NCI-H82 treated with DMSO at 0.1 percent for 48 hours (cell line): ENCODE data around the gene SNRPE.
"Not testable (repeated sequence)": the region's sequence is repeated elsewhere in the genome, so short reads cannot be mapped to it uniquely, and the experiment has no call there.

Experiments
- DNase-seq: peaks from one replicate; lab custom pipeline; 2025; ENCODE audit not compliant: unreplicated experiment; lab: John Stamatoyannopoulos, UW

The SNRPE gene

DNA sequence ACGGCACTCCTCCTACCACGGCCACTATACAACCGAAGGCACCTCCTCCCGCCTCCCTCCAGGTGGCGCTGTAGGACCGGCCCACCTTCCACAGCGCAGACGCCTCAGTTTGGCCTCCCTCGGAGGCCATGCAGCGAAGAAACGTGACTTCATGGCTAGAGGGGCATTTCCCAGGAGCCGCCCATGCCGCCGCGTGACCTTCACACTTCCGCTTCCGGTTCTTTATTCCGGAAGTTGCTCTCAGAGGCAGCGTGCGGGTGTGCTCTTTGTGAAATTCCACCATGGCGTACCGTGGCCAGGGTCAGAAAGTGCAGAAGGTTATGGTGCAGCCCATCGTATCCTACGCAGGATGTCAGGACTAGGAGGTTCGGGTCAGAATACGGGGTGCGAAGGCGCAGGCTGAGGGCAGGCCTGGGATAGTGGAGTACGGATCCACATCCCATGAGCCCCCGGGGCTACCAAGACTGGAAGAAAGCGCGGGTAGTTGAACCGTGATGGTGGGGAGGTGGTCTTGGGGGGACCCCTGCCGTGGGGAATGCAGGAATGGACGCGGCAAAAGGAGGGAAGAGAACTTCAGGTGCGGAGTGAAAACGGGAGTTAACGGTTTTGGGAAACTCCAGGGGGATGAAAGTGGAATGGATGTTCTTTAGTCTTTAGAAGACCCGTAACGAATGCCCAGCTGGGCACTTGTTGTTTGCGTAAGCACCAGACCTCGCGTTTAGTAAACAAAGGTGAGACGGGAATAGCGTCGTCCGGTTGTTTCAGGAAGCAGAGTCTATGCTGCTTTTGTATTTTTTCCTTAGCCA is at the start of gene SNRPE:
SNRPE (plus strand) TSS at position 221 of the 806 bp plus-strand sequence; CDS start at position 282, 61 bp downstream.
- peak; percentile 98 for DNase-seq

DNA sequence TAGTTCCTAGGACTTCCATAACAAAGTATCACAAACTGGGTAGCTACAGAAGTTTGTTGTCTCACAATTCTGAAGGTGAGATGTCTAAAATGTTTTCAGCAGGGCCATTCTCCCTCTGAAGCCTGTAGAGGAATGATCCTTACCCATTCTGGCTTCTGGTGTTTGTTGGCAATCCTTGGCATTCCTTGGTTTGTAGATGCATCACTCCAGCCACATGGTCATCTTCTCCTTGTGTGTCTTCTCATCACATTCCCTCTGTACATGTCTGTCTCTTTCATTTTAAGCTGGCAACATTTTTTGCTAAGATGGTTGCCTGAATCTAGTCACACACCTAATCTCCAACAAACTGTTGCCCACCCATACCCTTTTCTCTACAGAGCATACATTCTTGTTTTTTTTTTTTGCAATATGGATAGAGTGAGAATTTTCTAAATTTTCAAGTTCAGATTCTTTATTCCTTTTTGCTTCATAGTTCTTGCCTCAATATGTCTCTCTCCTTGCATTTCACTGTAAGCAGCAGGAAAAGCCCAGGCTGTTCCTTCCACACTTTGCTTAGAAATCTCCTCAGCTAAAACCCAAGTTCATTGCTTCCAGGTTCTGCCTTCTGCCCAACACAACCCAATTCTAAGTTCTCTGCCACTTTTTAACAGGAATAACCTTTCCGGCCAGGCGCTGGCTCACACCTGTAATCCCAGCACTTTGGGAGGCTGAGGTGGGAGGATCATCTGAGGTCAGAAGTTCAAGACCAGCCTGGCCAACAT is 47.6 kb upstream of the SNRPE start:
- DNase-seq = no peak

DNA sequence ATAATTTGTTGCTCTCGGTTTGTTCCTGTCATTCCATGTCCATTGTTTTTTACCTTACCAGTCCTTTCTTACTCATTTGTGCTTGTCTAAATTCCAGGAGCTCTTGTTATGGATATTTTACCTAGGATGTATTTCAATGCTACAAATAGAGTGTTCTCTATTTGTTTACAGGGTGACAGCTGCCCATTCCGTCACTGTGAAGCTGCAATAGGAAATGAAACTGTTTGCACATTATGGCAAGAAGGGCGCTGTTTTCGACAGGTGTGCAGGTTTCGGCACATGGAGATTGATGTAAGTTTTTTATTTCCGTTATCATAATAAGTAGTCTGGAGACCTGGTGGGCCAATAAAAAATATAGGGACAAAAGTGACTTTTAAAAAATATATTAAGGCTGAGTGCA is 43.0 kb upstream of the SNRPE start:
- no peak for DNase-seq

DNA sequence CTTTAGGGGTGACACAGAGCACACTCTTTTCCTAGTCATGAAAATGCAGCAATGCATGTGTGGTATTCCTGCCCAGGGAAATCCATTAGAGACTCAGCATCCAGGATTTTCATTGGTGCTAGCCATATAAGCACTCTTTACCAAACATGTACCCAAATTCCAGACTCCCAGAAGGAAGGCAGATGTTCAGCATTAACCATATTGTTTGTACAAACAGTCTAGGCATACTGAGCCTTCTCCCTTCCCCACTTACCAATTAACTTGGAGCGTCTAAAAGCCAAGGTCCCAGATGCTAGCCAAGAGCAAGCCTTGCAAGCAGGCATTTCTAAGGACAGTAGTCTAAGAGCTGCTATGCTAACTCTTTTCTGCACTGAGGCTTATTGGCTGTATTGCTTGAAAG is 38.1 kb upstream of the SNRPE start:
- DNase-seq = no peak

DNA sequence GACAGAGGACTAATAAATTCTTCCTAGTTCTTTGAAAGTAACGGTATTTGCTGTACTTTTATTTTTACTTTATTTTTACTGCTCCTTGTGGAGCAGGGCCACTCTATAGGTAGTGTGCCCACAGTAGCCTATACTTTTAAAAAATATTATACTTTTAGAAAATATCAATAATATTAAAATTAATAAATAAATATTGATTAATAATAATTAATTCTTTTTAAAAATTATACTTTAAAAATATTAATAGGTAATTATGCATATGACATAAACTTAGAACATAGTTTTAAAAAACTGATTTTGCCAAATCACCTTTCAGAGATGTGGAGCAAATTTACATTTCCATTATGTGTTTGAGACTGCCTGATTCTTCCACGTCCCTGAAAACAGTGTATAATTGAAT is 35.2 kb upstream of the SNRPE start:
- no peak for DNase-seq

DNA sequence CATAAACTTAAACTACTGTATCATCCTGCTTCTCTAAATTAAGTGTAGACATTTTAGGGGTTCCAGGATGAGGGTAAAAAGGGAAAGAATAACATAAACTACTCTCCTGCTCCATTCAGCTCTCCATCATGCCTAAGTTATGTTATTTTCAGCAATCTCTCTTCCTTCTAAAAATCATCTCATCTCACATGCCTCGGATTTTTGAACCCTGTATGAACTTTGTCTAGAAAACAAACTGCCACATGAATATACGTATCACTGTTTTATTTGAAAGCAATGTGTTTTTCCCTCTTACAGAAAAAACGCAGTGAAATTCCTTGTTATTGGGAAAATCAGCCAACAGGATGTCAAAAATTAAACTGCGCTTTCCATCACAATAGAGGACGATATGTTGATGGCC is 33.4 kb upstream of the SNRPE start:
- no peak for DNase-seq

DNA sequence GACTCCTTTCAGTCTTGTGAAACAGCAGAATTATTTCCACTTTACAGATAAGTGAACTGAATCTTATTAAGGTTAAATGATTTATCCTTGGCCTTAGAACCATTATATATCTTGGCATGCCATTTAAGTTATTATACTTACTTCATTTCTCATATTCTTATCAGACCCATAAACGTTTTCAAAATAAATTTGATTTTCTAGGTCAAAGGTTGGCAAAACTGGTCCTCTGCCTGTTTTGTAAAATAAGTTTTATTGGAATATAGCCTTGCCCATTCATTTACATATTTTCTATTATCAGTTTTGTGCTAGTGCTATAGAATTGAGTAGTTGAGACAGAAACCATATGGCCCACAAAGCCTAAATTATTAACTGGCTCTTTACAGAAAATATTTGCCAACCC is 32.9 kb upstream of the SNRPE start:
- DNase-seq = no peak

DNA sequence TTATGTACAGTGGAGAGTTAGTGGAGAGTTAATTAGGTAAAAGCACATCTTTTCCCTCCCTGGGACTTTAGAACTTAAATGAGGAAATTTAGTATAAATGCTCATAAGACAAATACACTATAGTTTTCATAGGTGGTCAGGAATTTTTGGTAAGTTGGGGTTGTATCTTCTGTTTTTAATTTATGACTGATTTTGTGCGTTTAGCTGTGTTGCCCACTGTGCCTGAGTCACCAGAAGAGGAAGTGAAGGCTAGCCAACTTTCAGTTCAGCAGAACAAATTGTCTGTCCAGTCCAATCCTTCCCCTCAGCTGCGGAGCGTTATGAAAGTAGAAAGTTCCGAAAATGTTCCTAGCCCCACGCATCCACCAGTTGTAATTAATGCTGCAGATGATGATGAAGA is 32.2 kb upstream of the SNRPE start:
- not testable (repeated sequence) for DNase-seq

DNA sequence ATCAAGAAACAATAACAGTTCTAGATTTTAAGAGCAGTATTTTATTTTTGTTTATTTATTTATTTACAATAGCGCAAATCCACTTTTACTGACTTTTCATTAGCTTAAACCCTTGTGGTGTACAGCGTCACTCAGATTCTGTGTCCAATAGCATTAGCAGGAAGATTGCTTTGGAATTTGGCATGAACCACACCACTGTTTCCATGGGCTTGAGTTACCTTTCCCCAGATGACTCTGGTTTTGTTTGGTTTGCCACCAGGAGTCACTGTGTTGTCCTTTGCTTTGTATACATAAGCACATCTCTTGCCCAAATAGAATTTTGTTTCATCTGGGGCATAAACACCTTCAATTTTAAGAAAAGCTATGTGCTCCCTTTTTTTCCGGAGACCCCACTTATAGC is 25.9 kb upstream of the SNRPE start:
- DNase-seq = no peak

DNA sequence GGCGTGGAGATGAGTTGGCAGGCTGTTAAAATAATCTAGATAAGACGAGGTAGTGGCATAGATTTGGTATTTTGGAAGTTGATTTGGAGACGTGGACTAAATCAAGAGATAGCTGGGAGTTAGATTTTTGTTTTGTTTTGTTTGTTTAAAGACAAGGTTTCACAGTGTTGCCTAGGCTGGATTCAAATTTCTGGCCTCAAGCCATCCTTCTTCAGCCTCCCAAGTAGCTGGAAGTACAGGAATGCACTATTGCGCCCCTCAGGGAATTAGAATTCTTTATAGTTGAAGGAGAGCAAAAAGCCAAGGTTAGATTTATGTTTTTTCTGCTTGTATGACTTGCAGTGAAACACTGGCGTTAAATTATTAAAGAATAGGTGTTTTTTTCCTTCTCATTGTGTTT is 22.3 kb upstream of the SNRPE start:
- no peak for DNase-seq

DNA sequence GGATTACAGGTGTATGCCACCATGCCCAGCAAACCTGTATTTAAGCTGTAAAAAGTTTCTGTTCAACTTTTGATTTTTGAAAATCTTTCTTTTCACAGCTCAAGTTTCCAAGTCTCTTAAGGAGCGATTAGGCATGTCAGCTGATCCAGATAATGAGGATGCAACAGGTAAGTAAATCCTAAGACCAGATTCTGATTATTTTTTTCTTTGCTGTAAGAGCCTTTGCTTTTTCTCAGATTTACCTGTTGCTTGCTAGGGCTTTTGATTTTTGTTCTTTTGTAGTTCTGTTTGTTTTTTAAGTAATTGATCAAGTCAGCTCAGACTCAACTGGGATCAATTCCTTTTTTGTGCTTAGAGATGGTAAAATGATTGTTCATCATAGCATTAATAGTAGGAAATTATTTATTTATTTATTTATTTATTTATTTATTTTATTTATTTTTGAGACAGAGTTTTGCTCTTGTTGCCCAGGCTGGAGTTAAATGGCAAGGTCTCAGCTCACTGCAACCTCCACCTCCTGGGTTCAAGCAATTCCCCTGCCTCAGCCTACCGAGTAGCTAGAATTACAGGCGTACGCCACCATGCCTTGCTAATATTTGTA is 21.1 kb upstream of the SNRPE start:
- DNase-seq = no peak

DNA sequence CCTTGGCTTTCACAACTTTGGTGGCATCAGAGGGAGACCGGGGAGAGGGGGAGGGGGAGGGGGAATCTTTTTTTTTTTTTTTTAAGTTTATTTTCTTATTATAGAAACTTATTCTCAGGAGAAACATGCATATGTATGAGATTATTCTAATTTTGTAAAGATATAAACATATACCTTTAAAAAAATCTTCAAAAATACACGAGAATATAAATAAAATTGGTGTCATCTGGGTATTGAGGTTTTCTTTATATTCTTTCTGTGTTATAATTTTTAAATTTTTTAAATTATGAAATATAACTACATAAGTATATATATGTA is 18.9 kb upstream of the SNRPE start:
- DNase-seq = no peak

DNA sequence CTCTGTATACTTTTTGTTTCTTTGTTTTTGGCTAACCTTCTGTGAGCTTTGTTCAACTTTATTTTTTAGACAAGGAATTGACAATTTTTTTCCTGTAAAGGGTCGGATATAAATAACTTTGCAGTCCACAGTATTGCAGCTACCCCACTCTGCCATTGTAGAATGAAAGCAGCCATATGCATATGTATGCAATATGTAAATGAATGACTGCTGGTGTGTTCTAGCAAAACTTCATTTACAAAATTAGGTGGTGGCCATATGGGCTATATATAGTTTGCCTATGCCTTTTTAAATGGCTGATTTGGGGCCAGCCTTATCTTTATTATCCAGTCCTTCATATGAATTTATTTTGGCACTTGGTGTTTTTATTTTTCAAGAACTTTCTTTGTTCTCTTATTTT is 18.0 kb upstream of the SNRPE start:
- DNase-seq = no peak

DNA sequence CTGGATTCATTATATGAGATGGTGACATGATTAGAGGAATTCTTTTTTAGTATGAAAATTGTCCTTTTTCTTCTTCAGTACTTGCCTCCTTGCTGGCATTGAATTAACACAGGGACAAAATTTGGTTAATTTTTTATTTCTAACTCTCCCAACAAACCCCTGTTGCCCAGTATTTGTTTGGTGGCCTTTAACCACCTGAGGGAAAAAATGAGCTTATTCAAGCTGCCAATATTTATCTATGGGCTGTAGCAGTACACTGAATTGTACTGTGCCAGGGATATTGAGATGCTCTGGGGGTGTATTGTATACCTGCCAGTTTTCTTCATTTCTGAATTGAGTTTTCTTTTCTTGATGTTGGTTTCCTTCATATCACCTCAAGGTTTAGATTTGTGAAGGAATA is 8.3 kb upstream of the SNRPE start:
- not testable (repeated sequence) for DNase-seq

DNA sequence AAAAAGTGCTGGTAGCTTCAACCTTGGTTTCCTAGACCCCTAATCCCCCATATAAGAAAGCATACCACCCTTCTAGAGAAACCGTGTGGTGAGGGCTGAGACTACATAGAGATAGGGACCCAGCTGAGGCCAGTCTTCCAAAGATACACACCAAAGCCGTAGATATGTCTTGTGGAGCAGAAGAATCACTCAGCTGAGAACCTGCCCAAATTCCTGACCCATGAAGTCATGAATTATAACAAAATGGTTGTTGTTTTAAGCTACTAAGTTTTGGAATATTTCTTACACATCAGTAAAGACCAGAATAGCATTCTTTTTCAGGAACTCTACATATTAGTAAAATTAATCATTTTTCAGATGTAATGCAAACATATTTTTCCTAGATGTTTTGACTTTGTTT is 3.3 kb upstream of the SNRPE start:
- no peak for DNase-seq

DNA sequence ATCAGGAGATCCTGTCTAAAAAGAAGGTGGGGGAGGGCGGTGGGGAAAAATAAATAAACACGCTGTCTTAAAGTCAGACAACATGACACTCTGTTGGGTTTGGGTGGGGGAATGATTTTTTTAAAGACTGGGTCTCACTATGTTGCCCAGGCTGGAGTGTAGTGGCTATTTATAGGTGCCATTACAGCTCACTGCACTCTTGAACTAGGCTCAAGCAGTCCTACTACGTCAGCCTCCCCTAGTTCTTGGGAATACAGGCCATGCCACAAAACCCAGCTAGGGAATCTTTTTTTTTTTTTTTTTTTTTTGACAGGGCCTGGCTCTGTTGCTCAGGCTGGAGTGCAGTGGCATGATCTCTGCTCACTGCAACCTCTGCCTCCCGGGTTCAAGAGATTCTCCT is 2.4 kb upstream of the SNRPE start:
- no peak for DNase-seq

DNA sequence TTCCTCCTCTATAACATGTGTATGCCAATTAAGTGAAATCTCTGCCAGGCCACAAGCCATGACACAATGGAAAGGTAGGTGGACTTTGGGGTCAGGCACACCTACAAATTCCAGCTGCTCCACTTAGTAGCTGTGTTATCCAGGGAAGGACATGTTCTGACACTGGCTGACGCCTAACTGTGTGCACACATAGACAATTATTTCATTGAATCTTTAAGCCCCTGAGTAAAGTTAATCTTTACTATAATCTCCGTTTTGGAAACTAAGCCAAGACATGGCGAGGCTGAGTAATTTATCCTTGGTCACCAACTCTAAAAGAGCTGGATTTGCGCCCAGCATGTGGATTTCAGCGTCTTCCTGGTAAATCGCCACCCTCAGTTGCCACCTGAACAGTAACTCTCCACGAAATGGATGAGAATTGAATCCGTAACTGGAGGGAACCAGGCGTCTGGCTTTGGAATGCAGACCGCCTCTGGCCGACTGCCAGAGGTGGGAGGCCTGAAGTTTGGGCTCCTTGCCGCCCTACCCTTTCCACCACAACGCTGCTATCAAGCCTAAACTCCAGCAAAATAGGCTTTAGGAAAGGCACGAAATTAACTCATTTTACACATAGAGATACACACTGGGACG is 888 bp upstream of the SNRPE start:
- peak; percentile 40 for DNase-seq

DNA sequence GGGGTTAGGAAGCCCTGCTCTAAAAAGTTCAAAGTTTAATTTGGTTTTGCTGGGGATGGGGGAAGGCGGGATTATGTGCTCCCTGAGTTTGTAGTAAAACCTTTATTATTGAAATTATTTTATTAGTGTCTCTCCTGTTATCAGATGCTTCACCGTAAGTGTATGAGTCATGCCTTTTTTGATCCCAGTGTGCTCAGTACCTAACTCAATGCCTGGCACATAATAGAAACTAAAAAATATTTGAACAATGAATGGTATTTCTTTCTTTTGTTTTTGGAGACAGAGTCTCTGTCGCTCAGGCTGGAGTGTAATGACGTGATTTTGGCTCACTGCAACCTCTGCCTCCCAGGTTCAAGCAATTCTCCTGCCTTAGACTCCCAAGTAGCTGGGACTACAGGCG is 6.4 kb downstream of the SNRPE start:
- no peak for DNase-seq

DNA sequence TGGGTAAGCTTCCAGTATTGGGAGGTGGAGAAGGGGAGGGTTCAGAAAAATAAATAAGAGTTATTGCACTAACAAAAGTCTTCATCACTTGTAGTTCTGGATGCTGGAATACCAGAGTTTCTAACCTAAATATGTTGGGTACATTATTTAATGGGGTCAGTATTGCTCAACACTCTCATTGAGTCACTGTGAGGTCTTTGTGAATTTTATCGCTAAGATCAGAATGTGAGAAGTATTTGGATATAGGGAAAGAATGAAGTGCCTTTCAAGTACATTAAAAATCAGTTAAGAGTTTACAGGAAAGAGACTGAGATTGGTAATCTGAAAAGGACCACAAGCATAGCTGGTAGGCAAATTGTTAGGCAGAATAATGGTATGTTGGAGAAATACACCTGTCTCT is 8.8 kb downstream of the SNRPE start:
- DNase-seq = no peak

DNA sequence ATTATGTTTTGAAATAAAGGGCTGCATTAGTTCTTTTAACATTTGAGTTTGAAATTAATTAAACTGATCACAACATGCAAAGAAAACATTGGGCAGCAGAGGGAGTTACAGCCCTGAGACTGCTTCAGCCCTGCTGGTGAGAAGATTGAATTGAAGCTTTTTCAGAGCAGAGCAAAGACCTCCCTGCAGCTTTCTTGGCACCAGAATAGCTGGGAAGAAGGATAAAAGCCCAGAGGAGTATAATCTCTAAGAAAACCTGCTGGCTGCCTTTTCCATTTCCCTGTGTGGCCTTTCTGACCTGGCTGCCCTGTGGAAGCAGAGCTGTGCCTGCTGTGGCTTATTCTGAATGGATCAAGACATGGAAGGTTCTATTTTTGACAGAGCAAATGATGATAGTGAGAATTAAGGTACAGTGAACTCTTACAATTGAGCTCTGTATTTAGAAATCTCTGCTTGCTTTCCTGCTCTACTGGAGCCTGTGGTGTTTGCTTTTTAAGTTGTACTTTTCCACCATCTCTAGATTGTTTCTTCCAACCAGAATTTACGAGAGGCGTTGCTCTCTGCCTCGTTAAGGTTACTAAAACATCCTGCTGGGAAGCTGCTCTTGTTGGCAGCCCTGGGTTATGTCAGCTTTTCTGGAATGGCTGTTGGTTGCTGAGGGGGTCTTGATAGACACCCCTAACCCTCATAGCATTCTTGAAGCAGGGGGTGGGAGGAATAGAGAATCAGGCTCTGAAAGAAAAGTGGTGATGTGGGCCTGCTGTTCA is 9.9 kb downstream of the SNRPE start:
- peak; percentile 67 for DNase-seq

DNA sequence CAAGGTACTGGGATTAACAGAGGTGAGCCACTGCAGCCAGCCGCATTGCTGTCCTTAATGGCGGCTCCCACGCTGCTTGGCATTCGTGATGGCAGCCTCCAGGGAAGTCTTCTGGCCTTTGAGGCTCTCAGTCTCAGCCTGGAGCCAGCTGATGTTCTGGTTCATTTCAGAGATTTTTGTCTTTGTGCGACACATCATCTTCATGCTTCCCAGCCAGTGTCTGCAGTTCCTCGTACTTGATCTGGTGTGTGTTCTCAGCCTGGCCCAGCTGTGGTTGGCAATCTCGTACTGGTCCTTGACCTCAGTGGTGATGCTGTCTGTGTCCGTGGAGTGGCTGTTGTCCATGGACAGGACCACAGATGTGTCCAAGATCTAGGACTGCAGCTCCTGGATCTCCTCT is 11.7 kb downstream of the SNRPE start:
- no peak for DNase-seq
